Body of pancreas (tissue), 4 donors: ENCODE data around the gene PTGER3. TPM values are rescaled to one million over a fixed set of nuclear protein-coding genes. Genes with fewer than 3 reads are reported as not detected.

ENCODE experiments used
- ATAC-seq: fragments of 150-250 bp; one replicate; pipeline ENCODE4 v1.9.1; 2016
- DNase-seq, 4 donors: peaks; one replicate each; pipeline ENCODE4 v3.0.0-alpha.2; 2019
- H3K27ac ChIP-seq, 4 donors: fragments of 200-600 bp; sonication (generic); 1 replicate in 3 of 4; 2 replicates in 1 of 4; pipeline versions ENCODE4 v1.5.1 to v1.6.1; 2016 to 2019; ENCODE audit warnings: mild to moderate bottlenecking in 1 of 4, mixed read lengths in 1 of 4, moderate library complexity in 1 of 4
- H3K27me3 ChIP-seq, 2 donors: fragments of 200-600 bp; sonication (generic); one replicate each; pipeline ENCODE4 v1.6.0; 2016; ENCODE audit warnings: mild to moderate bottlenecking in 1 of 2
- H3K36me3 ChIP-seq, 2 donors: fragments of 200-600 bp; sonication (generic); replicated peaks in 1 of 2; 2 replicates each; pipeline ENCODE4 v1.5.1; 2016; ENCODE audit warnings: low read depth in 2 of 2; ENCODE audit not compliant: insufficient read depth in 1 of 2
- H3K4me1 ChIP-seq: fragments of 200-600 bp; sonication (generic); one replicate; pipeline ENCODE4 v1.6.0; 2016
- H3K4me3 ChIP-seq, 2 donors: fragments of 200-600 bp; sonication (generic); 1 replicate in 1 of 2; 2 replicates in 1 of 2; pipeline ENCODE4 v1.5.1; 2016 to 2019
- H3K9me3 ChIP-seq, 3 donors: fragments of 200-600 bp; sonication (generic); 1 replicate in 2 of 3; 2 replicates in 1 of 3; pipeline ENCODE4 v1.5.1; 2016
- CTCF ChIP-seq, 7 experiments: fragments of 450-650 bp in 4 of 7; fragments of 200-600 bp in 3 of 7; sonication (generic) in 3 of 7; IDR thresholded peaks; one replicate each; pipeline ENCODE4 v1.5.1; 2016 to 2019; ENCODE audit warnings: antibody characterized with exemption in 7 of 7
- POLR2A ChIP-seq, 3 donors: fragments of 450-650 bp; IDR thresholded peaks; one replicate each; pipeline ENCODE4 v1.6.1; 2016; ENCODE audit warnings: antibody characterized with exemption in 3 of 3, mild to moderate bottlenecking in 2 of 3
- WGBS, 2 donors: methylation state at CpG; one replicate each; pipeline ENCODE4 v1.1.5; 2017; 5-methylcytosine and 5-hydroxymethylcytosine counted together
- intact Hi-C: fragments of 100-400 bp; cut with DNase I; formaldehyde crosslinking; loops from one replicate; pipeline ENCODE4 v1.15.1; 2023
- total RNA-seq, 2 donors: library from RNA; depleted of rRNA; stranded (reverse); fragments of >200 nt; gene quantifications; one replicate each; pipeline ENCODE4 v1.1.0, GENCODE V29; 2016

Gene PTGER3
- total RNA-seq, 2 donors from 2014 or later, result 15.0 to 65.3 TPM

DNA sequence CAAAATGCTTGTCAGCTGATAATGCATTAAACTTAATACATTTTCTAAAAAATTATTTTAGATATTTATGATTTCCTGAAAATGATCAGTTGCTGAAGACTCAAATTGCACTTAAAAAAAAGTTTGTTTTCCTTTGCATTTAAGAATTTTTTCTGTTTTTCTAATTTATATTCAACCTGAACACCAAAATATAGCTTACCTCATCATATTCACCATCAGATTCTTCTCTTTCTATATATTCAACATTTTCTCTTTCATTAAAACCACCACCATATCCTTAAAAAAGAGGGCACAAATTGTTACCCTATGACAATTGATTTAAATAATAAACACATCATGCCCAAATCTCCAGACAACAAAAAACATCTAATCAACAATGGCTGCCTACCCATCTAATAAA is 24.7 kb upstream of the PTGER3 start:
- no peaks in the 10 kb centered on the region for H3K27me3 ChIP-seq
- TF ChIP-seq POLR2A (IDR thresholded peaks at IDR 0.05) (no peak), CTCF (IDR thresholded peaks at IDR 0.05) (no peak)
- DNase-seq (no peak), ATAC-seq (no peak)
- no peaks in the 10 kb centered on the region for H3K4me1 ChIP-seq
- no peak overlapping the region for H3K4me3 ChIP-seq
- H3K36me3 ChIP-seq, result peaks cover 13 to 46% of the 10 kb centered on the region in 2 donors
- H3K9me3 ChIP-seq, result no peaks in the 10 kb centered on the region
- no peak overlapping the region for H3K27ac ChIP-seq
- intact Hi-C loops, result no loop called here

DNA sequence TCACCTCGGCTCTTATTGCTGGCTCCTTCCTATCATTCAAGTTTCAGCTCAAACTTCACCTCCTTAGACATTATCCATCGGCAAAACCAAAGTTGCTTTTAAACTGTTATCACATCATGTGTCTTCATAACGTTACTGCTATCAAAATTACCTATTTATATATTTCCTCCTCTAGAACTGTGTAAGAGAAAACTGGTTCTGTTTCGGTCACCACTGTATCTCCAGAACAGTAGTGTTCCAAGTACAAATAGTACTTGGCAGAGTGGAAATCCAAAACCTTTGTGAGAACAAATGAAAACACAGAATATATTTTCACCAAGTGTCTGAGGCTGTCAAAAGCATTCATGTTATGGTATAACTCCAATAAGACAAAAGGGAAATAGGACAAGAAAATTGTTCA is 24.1 kb upstream of the PTGER3 start:
- Histone ChIP-seq H3K4me1 (no peaks in the 10 kb centered on the region), H3K36me3 (peaks cover 13 to 49% of the 10 kb centered on the region in 2 donors), H3K9me3 (no peaks in the 10 kb centered on the region), H3K27ac (no peak overlapping the region), H3K27me3 (no peaks in the 10 kb centered on the region), H3K4me3 (no peak overlapping the region)
- intact Hi-C loops, result no loop called here
- 76 to 77% methylated on average over 4 of the region's 4 CpGs for WGBS, 2 donors
- ATAC-seq, result no peak
- no peak for TF ChIP-seq POLR2A (IDR thresholded peaks at IDR 0.05)
- TF ChIP-seq CTCF (IDR thresholded peaks at IDR 0.05), result no peak
- no peak for DNase-seq

DNA sequence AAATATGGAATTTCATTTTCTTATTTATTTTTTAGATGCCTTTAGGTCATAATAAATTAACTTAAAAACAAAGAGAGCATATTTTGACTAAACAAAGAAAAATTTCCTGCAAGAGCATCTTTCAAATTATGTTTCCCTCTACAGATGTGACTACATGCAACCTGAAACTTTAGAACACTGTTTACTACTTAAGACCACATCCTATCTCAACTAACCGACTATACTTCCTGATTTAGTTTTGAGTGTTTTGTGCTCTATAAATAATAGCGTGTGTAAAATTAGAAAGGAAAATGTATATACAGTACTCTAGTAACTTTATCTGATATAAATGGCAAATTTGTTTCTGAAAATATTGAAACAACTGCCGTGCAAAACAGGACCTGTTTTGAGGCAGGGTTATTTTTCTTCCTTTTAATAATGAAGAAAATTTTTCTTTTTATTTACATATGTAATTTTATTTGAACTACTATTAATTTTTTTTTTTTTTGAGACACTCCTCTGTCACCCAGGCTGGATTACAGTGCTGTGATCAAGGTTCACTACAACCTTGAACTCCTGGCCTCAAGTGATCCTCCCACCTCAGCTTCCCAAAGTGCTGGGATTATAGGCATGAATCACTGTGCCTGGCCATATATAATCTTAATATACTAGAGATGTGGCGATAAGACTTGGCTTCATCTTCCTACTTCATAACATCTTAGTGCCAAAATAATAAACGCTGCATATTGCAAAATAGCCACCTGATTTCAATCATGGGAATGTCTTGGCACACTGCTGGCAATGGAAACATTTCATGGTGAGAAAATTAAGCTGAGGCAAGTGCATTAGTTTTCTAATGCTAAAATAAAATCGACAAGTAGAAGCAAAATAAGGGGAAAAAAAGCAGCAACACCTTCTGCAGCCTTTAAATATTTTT is 21.0 kb upstream of the PTGER3 start:
- intact Hi-C loops, result loop anchor here (10.0 kb wide), 1 partner anchor 824 kb away; no protein-coding TSS in a partner anchor
- peaks cover 9 to 55% of the 10 kb centered on the region in 2 donors for H3K36me3 ChIP-seq
- no peak overlapping the region for H3K4me3 ChIP-seq
- ATAC-seq (no peak), DNase-seq (no peak)
- H3K4me1 ChIP-seq, result no peaks in the 10 kb centered on the region
- H3K9me3 ChIP-seq, result no peaks in the 10 kb centered on the region
- TF ChIP-seq CTCF (IDR thresholded peaks at IDR 0.05) (no peak), POLR2A (IDR thresholded peaks at IDR 0.05) (no peak)
- 74 to 77% methylated on average over 6 of the region's 6 CpGs for WGBS, 2 donors
- H3K27me3 ChIP-seq, result no peaks in the 10 kb centered on the region
- no peak overlapping the region for H3K27ac ChIP-seq

DNA sequence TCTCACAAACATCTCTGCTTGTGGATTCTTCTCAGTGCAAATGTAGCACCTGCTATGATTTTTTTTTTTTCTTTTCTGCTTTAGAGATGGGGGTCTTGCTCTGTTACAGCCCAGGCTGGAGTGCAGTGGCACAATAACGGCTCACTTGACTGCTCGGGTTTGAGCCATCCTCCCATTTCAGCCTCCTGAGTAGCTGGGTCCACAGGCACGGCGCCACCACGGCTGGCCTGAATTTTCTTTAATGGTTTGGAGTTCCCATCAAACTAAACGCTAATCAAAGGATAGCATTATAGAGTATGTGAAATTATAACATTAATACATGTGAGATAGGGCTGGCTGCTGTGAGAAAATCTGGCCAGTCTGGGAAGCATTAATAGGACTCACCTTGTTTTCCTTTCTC is 7.2 kb upstream of the PTGER3 start:
- H3K9me3 ChIP-seq, result no peaks in the 10 kb centered on the region
- no peak for DNase-seq
- WGBS, 2 donors, result 72 to 78% methylated on average over 6 of the region's 6 CpGs
- H3K36me3 ChIP-seq, result peaks cover 0 to 7% of the 10 kb centered on the region in 2 donors
- TF ChIP-seq CTCF (IDR thresholded peaks at IDR 0.05), result no peak
- no peak for TF ChIP-seq POLR2A (IDR thresholded peaks at IDR 0.05)
- no peak overlapping the region for H3K4me3 ChIP-seq
- no peak for ATAC-seq
- no peak overlapping the region for H3K27ac ChIP-seq
- intact Hi-C loops, result loop anchor here (10.0 kb wide), 1 partner anchor 530 kb away; no protein-coding TSS in a partner anchor
- no peaks in the 10 kb centered on the region for H3K4me1 ChIP-seq
- H3K27me3 ChIP-seq, result no peaks in the 10 kb centered on the region
